ENCODE data around the gene OSM.

DNA sequence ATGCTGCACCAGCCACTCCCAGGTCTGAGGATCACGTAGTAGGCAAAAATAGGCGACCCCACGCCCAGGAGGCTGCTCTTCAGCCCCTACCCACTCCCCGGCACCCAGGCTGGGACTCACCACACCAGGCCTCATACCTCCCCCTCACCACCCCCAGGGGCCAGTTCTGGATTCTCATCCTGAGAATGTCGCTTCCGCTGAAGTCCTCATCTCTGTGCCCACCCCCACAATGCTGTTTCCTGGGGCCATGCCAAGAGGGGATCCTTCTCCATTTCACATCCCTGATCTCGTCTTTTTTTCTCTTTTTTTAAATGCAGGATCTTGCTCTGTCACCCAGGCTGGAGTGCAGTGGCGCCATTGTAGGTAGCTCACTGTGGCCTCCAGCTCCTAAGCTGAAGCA, 1.7 kb upstream of the OSM start:
- TF ChIP-seq, protein P1, sequence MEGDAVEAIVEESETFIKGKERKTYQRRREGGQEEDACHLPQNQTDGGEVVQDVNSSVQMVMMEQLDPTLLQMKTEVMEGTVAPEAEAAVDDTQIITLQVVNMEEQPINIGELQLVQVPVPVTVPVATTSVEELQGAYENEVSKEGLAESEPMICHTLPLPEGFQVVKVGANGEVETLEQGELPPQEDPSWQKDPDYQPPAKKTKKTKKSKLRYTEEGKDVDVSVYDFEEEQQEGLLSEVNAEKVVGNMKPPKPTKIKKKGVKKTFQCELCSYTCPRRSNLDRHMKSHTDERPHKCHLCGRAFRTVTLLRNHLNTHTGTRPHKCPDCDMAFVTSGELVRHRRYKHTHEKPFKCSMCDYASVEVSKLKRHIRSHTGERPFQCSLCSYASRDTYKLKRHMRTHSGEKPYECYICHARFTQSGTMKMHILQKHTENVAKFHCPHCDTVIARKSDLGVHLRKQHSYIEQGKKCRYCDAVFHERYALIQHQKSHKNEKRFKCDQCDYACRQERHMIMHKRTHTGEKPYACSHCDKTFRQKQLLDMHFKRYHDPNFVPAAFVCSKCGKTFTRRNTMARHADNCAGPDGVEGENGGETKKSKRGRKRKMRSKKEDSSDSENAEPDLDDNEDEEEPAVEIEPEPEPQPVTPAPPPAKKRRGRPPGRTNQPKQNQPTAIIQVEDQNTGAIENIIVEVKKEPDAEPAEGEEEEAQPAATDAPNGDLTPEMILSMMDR (IDR thresholded peaks at IDR 0.05): no peak
- TF ChIP-seq POLR2A (IDR thresholded peaks at IDR 0.05): no peak

All from thyroid gland (tissue), 4 donors.